Osteoblast (primary cell): ENCODE results near the gene SIL1. TPM values are rescaled to one million over a fixed set of nuclear protein-coding genes. Genes with fewer than 3 reads are reported as not detected.

ENCODE experiments used
- DNase-seq: peaks from one replicate; pipeline ENCODE4 v3.0.0; 2011; ENCODE audit warnings: low spot score, mixed read lengths; ENCODE audit not compliant: insufficient read length; ENCODE audit errors: missing footprints
- H2AFZ ChIP-seq: 2 replicates; pipeline ENCODE4 v1.6.0; 2011; ENCODE audit warnings: mild to moderate bottlenecking, low read length
- H3K27ac ChIP-seq: 2 replicates; pipeline ENCODE4 v1.5.1; 2011; ENCODE audit warnings: mild to moderate bottlenecking, low read depth, low read length, moderate library complexity
- H3K27me3 ChIP-seq: 2 replicates; pipeline ENCODE4 v1.6.0; 2012; ENCODE audit warnings: mild to moderate bottlenecking, control low read depth, inconsistent platforms, low read length, moderate library complexity; ENCODE audit not compliant: insufficient read depth
- H3K36me3 ChIP-seq: 2 replicates; pipeline ENCODE4 v1.5.1; 2011; ENCODE audit warnings: mild to moderate bottlenecking, low read length, control low read depth, moderate library complexity; ENCODE audit not compliant: insufficient read depth
- H3K4me1 ChIP-seq: 2 replicates; pipeline ENCODE4 v1.5.1; 2011; ENCODE audit warnings: mild to moderate bottlenecking, low read length, control low read depth, moderate library complexity; ENCODE audit not compliant: insufficient read depth
- H3K4me2 ChIP-seq: 2 replicates; pipeline ENCODE4 v1.6.0; 2011; ENCODE audit warnings: mild to moderate bottlenecking, low read length; ENCODE audit not compliant: insufficient read depth
- H3K4me3 ChIP-seq: fragments of 200-600 bp; sonication (generic); 3 replicates; pipeline ENCODE4 v1.5.1; 2012; ENCODE audit warnings: mild to moderate bottlenecking, low read length, inconsistent platforms; ENCODE audit not compliant: insufficient read depth
- H3K79me2 ChIP-seq: 2 replicates; pipeline ENCODE4 v1.6.0; 2012; ENCODE audit warnings: mild to moderate bottlenecking, low read length, control low read depth, inconsistent platforms; ENCODE audit not compliant: insufficient read depth
- H3K9me3 ChIP-seq: 2 replicates; pipeline ENCODE4 v1.5.1; 2011; ENCODE audit warnings: low read depth, low read length, control low read depth
- H4K20me1 ChIP-seq: 2 replicates; pipeline ENCODE4 v1.6.0; 2012; ENCODE audit warnings: mild to moderate bottlenecking, low read length, control low read depth; ENCODE audit not compliant: insufficient read depth
- total RNA-seq: library from RNA; depleted of rRNA; stranded (reverse); fragments of >200 nt; gene quantifications from 2 replicates; pipeline ENCODE4 v1.2.3, GENCODE V29; 2012
- TF ChIP-seq, protein P1 (sequence below): IDR thresholded peaks from 2 replicates; pipeline ENCODE4 v1.5.1; 2011; ENCODE audit warnings: mild to moderate bottlenecking, low read depth, low read length, moderate library complexity; ENCODE audit errors: extremely low read depth

SIL1 gene
- total RNA-seq, 1 donor: 65.1 TPM

DNA sequence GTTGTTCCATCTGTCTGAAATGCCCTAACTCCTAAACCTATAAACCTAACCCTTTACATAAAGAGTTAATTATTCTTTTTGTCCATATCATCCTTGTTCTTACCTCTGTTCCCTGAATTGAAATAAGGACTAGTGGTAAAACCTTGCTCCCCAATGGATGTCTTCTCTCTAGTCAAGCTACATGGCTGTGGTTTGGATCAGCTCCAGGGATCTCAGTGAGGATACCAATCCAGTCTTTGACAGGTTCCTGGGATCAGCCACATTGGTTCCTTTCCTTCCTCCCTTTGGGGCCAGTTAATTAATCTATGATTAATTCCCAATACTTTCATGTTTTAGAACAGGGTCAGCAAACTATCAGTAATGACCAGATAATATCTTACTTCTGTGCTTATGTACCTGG, 151.6 kb downstream of the SIL1 start:
- Histone ChIP-seq H3K27ac (no peak overlapping the region), H4K20me1 (peaks cover 8% of the 10 kb centered on the region), H2AFZ (no peak overlapping the region), H3K36me3 (peaks cover 2% of the 10 kb centered on the region), H3K9me3 (no peaks in the 10 kb centered on the region), H3K79me2 (no peaks in the 10 kb centered on the region), H3K4me3 (no peak overlapping the region), H3K27me3 (no peaks in the 10 kb centered on the region), H3K4me1 (peaks cover 4% of the 10 kb centered on the region), H3K4me2 (no peak overlapping the region)
- TF ChIP-seq, protein P1, sequence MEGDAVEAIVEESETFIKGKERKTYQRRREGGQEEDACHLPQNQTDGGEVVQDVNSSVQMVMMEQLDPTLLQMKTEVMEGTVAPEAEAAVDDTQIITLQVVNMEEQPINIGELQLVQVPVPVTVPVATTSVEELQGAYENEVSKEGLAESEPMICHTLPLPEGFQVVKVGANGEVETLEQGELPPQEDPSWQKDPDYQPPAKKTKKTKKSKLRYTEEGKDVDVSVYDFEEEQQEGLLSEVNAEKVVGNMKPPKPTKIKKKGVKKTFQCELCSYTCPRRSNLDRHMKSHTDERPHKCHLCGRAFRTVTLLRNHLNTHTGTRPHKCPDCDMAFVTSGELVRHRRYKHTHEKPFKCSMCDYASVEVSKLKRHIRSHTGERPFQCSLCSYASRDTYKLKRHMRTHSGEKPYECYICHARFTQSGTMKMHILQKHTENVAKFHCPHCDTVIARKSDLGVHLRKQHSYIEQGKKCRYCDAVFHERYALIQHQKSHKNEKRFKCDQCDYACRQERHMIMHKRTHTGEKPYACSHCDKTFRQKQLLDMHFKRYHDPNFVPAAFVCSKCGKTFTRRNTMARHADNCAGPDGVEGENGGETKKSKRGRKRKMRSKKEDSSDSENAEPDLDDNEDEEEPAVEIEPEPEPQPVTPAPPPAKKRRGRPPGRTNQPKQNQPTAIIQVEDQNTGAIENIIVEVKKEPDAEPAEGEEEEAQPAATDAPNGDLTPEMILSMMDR: no peak
- DNase-seq: no peak

DNA sequence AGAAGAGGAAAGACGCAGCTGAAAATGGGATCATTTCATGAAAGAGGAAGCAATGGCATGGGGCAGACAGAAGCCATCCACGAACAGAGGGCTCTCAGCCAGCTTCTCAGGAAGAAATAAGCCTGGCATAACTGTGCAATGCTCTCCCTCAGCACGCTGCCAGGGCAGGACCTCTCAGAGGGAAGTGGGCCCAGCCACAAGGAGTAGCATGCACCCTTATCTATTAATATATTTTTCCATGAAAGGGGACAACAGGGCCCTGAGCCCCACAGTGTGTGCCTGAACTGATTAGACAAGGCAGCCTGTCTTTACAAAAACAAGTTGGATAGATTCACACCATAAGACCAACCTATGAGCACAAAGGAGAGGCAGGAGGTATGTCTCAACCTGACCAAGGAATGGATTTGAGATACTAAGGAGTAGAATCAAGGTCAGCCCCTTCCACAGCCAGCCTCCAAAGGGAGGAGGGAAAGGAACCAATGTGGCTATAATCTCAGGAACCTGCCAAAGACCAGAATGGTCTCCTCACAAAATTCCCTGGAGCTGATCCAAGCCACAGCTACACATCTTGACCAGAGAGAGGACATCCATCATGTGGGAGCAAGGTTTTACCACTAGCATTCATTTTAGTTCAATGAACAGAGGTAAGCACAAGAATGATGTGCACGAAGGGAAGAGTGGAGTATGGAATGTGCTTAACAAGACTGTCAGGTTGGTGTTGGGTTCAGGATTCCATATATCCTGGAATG, 154.8 kb downstream of the SIL1 start:
- no peaks in the 10 kb centered on the region for H3K4me1 ChIP-seq
- no peak overlapping the region for H3K4me3 ChIP-seq
- DNase-seq: no peak
- H3K79me2 ChIP-seq: no peaks in the 10 kb centered on the region
- H4K20me1 ChIP-seq: peaks cover 8% of the 10 kb centered on the region
- no peak overlapping the region for H3K4me2 ChIP-seq
- H3K27me3 ChIP-seq: no peaks in the 10 kb centered on the region
- TF ChIP-seq, protein P1: no peak
- peaks cover 2% of the 10 kb centered on the region for H3K36me3 ChIP-seq
- H3K27ac ChIP-seq: no peak overlapping the region
- H2AFZ ChIP-seq: no peak overlapping the region
- H3K9me3 ChIP-seq: peaks cover 2% of the 10 kb centered on the region

DNA sequence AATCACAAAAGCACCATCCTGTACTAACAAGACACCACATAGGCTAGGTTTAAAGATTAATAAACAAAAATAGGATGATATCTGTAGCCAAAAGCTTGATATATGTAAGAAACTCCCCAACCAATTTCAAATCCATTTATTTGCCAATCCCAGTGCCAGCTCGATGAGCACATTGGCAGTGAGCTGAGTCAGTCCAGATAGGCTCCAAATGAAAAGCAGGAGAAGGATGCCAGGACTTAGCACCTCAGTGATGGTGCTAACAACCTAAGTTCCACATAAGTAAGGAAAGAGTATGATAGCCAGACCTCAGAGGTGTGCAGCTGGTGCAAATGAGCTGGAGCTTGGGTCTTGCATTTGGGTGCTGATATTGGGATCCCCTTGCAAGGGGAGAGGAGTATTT, 158.1 kb downstream of the SIL1 start:
- no peak for DNase-seq

GRCh38 chr5:139038613-139039305, 159.4 kb downstream of the SIL1 start:
- no peak for DNase-seq
- peaks cover 4% of the 10 kb centered on the region for H3K9me3 ChIP-seq
- no peak overlapping the region for H3K4me3 ChIP-seq
- TF ChIP-seq, protein P1: no peak
- H3K4me2 ChIP-seq: no peak overlapping the region
- peaks cover 8% of the 10 kb centered on the region for H4K20me1 ChIP-seq
- H3K27me3 ChIP-seq: no peaks in the 10 kb centered on the region
- H2AFZ ChIP-seq: no peak overlapping the region
- H3K36me3 ChIP-seq: peaks cover 2% of the 10 kb centered on the region
- H3K27ac ChIP-seq: no peak overlapping the region
- no peaks in the 10 kb centered on the region for H3K79me2 ChIP-seq
- no peaks in the 10 kb centered on the region for H3K4me1 ChIP-seq

More for the DNA sequence above, 158.1 kb downstream of the SIL1 start:
- TF ChIP-seq, protein P1: no peak
- H3K27ac ChIP-seq: no peak overlapping the region
- no peaks in the 10 kb centered on the region for H3K27me3 ChIP-seq
- H3K4me3 ChIP-seq: no peak overlapping the region
- peaks cover 4% of the 10 kb centered on the region for H3K9me3 ChIP-seq
- H3K36me3 ChIP-seq: peaks cover 2% of the 10 kb centered on the region
- H4K20me1 ChIP-seq: peaks cover 8% of the 10 kb centered on the region
- no peak overlapping the region for H2AFZ ChIP-seq
- no peaks in the 10 kb centered on the region for H3K79me2 ChIP-seq
- H3K4me1 ChIP-seq: no peaks in the 10 kb centered on the region
- H3K4me2 ChIP-seq: no peak overlapping the region
